A549 (cell line): Measurements from ENCODE around the gene COL17A1.

Experiments used
- TF ChIP-seq, protein P1 (sequence below): fragments of 200-600 bp; sonication (generic); IDR thresholded peaks from 2 replicates; pipeline ENCODE4 v1.6.1; 2016; ENCODE audit warnings: antibody characterized with exemption, mild to moderate bottlenecking, moderate library complexity
- TF ChIP-seq, protein P2 (sequence below): fragments of >200 bp; sonication (Bioruptor Twin); formaldehyde crosslinking; IDR thresholded peaks from 3 replicates; pipeline ENCODE4 v1.5.1; 2016
- TF ChIP-seq, protein P3 (sequence below): fragments of >200 bp; sonication (Bioruptor Twin); formaldehyde crosslinking; IDR thresholded peaks from 3 replicates; pipeline ENCODE4 v1.6.1; 2016

DNA sequence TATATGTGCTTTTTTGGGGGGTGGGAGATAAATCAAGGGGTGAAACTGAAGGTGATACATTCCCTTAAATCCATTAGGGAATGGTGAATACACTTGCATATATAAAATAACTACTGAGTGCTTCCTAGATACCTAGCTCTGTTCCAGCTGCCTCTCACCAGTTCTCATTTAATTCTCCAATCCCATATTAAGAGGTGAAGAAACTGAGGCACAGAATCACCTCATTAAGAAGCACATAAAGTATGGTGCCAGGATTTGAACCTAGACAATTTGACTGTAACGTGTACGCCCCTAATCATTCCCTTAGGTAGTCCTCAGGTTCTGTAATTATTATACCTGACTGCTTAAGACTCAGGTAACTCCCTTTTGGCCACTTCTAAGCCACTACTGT, 34.8 kb upstream of the COL17A1 start:
- TF ChIP-seq, protein P1, sequence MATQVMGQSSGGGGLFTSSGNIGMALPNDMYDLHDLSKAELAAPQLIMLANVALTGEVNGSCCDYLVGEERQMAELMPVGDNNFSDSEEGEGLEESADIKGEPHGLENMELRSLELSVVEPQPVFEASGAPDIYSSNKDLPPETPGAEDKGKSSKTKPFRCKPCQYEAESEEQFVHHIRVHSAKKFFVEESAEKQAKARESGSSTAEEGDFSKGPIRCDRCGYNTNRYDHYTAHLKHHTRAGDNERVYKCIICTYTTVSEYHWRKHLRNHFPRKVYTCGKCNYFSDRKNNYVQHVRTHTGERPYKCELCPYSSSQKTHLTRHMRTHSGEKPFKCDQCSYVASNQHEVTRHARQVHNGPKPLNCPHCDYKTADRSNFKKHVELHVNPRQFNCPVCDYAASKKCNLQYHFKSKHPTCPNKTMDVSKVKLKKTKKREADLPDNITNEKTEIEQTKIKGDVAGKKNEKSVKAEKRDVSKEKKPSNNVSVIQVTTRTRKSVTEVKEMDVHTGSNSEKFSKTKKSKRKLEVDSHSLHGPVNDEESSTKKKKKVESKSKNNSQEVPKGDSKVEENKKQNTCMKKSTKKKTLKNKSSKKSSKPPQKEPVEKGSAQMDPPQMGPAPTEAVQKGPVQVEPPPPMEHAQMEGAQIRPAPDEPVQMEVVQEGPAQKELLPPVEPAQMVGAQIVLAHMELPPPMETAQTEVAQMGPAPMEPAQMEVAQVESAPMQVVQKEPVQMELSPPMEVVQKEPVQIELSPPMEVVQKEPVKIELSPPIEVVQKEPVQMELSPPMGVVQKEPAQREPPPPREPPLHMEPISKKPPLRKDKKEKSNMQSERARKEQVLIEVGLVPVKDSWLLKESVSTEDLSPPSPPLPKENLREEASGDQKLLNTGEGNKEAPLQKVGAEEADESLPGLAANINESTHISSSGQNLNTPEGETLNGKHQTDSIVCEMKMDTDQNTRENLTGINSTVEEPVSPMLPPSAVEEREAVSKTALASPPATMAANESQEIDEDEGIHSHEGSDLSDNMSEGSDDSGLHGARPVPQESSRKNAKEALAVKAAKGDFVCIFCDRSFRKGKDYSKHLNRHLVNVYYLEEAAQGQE = no peak; the same call in 1 of the 2 replicates
- TF ChIP-seq, protein P2, sequence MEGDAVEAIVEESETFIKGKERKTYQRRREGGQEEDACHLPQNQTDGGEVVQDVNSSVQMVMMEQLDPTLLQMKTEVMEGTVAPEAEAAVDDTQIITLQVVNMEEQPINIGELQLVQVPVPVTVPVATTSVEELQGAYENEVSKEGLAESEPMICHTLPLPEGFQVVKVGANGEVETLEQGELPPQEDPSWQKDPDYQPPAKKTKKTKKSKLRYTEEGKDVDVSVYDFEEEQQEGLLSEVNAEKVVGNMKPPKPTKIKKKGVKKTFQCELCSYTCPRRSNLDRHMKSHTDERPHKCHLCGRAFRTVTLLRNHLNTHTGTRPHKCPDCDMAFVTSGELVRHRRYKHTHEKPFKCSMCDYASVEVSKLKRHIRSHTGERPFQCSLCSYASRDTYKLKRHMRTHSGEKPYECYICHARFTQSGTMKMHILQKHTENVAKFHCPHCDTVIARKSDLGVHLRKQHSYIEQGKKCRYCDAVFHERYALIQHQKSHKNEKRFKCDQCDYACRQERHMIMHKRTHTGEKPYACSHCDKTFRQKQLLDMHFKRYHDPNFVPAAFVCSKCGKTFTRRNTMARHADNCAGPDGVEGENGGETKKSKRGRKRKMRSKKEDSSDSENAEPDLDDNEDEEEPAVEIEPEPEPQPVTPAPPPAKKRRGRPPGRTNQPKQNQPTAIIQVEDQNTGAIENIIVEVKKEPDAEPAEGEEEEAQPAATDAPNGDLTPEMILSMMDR = no peak
- TF ChIP-seq, protein P3, sequence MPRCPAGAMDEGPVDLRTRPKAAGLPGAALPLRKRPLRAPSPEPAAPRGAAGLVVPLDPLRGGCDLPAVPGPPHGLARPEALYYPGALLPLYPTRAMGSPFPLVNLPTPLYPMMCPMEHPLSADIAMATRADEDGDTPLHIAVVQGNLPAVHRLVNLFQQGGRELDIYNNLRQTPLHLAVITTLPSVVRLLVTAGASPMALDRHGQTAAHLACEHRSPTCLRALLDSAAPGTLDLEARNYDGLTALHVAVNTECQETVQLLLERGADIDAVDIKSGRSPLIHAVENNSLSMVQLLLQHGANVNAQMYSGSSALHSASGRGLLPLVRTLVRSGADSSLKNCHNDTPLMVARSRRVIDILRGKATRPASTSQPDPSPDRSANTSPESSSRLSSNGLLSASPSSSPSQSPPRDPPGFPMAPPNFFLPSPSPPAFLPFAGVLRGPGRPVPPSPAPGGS = no peak
